NCI-H2107 treated with DMSO at 0.1 percent for 48 hours (cell line): Measurements from ENCODE around the gene BTBD6.
"Not testable (repeated sequence)": the region's sequence is repeated elsewhere in the genome, so short reads cannot be mapped to it uniquely, and the experiment has no call there.

Experiments
- DNase-seq: peaks from one replicate; lab custom pipeline; 2025; ENCODE audit not compliant: unreplicated experiment; lab: John Stamatoyannopoulos, UW

Gene BTBD6

DNA sequence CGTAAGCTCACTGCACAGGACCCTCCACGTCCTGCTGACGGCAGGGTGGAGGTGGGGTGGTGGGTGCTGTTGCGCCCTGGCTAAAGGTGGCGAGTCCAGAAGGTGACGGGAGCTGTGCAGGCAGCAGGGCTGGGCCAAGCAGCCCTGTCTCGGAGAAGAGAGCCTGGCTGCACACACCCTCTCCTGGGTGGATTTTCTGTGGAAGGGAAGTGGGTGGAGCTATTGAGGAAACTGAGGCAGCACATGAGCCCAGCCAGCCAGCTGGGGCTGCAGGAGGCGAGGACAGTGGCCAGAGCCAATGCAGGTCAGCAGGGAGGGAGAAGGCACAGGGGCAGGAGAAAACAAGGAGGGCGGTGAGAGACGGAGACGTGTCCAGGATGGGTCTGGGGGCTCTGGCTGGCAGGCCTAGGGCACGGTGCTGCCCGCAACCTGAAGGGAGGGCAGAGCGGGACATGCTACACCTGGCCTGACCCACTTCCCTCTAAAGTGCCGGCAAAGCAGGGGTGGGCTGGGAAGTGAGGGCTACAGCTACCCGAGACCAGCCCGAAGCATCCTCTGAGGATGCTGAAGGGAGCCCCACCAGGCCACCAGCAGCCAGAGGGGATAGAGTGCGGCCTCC, 20.5 kb downstream of the BTBD6 start:
- no peak for DNase-seq

DNA sequence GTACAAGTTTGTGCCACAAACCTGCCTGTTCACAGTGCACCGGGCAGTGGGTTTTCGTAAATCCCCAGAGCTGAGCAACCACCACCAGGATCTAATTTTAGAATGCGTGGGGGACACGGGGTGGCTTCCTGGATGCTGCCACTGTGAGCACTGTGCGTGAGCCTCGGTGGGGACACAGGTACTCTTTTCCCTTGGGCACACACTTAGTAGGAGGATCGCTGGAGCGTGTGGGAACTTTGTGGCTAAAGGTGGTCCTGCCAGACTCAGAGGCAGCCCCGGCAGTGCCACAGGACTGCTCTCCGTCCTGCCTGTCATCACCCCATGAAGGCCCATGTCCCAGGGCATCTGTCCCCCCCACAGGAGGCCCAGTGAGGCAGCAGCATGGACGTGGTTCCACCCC, 21.1 kb downstream of the BTBD6 start:
- no peak for DNase-seq

DNA sequence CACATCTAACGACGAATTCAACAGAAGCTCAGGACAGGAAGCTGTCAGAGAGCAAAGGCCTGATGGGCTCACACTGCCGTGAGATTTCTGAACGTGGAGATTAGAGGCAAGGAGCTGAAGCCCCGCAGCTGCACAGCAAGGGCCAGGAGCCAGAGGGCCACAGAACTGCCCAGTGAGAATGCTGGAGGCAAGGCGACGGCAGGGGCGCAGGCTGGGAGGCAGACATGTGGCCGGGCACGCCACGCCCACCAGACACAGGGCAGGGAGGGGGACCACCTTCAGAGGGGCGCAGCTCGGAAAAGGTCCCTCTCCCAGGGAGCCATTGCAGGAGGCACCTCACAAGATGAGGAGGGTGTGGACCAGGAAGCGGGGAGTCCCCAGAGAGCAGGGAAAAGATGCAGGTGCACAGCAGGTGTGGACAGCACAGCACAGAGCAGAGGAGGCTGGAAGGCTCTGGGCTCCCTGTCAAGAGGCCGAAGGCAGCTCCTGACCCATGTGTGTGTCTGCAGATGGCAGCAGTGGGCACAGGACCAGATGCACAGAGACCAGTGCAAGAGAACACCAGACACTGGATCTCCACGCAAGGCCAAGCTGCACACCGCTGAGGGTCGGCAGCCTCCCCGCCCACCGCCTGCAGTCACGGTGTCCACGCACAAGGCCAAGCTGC, 23.0 kb downstream of the BTBD6 start:
- no peak for DNase-seq

DNA sequence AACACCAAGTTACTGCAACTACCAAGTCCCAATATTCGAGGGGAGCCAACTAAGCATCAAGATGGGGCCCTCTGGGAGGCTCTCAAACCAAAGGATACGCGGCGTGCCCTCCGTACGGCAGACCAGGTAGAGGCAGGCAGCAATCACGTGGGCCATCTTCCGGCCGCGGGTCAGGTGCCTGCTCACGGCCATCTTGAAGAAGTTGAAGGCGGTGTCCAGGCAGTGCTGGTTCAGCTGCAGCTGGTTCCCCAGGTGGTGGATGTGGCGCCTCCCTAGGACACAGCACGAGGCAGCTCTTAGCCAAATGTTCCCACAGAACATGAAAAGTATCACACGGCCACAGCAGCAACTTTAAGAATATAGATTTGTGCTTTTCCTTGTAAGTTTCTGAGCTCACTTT, 24.3 kb downstream of the BTBD6 start:
- no peak for DNase-seq

DNA sequence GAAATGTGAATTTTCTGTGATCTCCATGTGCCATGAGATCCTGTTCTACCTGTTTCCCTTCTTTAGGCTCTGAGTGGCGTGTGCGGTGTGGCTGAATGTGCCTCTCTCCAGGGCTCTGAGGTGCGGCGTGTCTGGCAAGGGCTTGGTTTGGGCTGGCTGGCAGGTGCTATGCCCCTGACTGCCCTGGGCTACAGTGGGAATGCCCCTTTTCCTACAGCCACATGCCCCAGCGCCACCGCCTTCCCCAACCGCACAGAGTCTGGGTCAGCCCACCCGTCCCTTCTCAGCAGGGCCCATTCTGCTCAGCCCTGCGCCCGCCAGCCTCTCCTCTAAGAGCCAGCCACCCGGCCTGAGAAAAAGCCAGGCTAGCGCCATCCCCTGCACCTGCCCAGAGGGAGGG, 24.7 kb downstream of the BTBD6 start:
- DNase-seq = peak; percentile 63

DNA sequence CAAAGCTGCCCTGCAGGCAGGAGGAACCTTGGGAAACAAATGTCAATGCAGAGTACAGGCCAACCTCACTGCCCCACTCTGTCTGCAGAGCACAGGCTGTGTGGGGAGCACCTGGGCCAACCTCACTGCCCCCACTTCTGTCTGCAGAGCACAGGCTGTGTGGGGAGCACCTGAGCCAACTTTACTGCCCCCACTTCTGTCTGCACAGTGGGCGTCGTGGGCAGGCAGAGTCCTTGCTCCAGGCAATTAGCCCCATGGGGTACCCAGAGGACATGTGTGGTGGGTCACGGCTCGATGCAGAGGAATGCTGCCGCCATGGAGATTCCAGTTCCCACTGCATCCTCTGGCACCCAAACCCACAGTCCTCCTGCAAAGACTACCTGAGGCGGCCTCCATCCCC, 26.3 kb downstream of the BTBD6 start:
- no peak for DNase-seq

DNA sequence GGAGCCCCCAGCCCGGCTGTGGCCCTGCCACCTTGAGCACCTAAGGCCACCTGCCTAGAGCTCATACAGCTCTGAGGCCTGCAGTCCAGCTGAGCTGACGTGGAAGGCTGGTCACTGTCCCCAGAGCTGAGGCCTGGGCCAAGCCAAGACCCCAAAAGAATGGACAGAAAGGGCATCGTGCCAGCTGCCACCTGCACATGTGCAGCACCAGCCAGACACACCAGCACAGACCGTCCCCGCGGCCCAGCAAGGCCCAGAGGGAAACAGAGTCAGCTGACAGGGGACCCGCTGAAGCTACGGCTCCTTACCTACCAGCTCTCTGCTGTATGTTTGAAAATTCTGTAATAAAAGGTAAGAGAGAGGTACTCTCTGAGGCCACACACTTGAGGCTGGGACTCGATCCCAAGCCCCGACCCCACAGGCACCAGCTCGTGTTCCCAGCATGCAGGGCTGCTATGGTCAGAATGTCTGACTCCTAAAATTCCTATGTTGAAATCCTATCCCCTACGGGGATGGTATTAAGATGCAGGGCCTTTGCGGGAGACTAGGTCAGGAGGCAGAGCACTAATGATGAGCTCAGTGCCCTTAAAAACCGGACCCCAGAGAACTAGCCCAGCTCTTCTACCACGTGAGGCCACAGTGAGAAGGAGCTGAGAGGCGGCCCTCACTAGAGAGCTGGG, 27.1 kb downstream of the BTBD6 start:
- DNase-seq = no peak

DNA sequence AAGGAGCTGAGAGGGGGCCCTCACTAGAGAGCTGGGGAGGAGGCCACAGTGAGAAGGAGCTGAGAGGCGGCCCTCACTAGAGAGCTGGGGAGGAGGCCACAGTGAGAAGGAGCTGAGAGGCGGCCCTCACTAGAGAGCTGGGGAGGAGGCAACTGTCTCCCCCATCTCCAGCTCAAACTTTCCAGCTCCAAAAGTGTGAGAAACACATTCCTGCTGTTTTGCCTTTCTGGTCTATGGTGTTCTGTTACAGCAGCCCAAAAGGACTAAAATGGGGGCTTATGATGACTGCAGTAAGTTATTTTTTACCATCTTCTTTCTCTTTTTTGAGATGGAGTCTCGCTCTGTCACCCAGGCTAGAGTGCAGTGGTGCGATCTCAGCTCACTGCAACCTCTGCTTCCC, 29.1 kb downstream of the BTBD6 start:
- DNase-seq = not testable (repeated sequence)

DNA sequence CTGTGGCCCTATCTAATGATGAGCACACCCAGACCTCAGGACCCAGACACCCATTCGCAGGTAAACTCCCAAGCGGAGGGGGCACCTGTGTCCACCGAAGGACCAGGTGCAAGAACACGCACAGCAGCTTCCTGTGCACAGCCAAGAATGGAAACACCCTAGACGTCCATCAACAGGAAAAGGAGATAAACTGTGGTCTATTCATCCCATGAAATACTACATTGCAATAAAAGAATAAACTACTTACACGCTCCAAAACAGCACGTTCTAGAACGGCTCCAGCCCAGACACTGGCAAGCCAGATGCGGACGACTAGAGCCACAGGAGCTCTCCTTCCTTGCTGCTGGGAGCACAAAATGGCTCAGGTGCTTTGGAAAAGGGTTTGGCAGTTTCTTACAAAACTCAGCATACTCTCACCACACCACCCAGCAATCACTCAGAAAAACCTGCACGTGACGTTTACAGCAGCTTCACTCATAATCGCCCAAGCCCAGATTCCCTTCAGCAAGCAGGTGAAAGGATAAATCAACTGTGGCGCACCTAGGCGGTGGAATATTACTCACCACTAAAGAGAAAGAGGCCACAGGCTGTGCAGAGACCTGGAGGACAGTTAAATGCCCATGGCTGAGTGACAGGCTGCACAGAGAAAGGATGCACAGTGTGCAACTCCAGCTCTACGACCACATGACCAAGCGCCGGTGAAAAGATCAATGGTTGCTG, 31.5 kb downstream of the BTBD6 start:
- no peak for DNase-seq

DNA sequence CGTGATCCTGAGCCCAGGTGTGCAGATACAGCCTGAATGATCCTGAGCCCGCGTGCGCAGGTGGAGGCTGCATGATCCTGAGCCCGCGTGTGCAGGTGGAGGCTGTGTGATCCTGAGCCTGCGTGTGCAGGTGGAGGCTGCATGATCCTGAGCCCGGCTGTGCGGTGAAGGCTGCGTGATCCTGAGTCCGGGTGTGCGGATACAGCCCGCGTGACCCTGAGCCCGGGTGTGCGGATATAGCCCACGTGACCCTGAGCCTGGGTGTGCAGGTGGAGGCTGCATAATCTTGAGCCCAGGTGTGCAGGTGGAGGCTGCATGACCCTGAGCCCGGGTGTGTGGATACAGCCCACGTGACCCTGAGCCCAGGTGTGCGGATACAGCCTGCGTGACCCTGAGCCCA, 32.2 kb downstream of the BTBD6 start:
- DNase-seq = no peak

DNA sequence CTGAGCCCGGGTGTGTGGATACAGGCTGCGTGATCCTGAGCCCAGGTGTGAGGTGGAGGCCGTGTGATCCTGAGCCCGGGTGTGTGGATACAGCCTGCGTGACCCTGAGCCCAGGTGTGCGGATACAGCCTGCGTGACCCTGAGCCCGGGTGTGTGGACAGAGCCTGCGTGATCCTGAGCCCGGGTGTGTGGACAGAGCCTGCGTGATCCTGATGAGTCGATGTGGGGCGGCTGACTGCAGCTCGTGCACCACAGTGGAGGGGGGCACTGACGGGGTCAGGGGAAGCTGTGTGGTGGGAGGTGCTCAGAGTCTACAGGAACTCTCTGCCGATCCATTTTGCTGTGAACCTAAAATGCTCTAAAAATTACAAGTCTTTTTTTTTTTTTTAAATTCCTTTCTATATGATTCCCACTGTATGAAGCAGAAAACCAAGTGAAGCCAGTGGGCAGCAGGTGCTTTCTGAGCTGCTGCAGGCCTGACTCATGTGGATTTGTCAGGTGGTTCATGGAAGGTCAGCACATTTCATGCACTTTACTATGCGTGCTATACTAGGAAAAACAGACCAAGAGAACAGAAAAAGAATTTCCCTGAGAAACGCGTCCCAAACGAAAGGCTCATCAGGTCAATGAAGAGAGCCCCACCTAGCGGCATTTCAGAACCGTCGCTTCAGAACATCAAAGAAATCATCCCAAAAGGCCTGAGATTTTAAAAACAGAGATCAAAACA, 33.2 kb downstream of the BTBD6 start:
- no peak for DNase-seq

DNA sequence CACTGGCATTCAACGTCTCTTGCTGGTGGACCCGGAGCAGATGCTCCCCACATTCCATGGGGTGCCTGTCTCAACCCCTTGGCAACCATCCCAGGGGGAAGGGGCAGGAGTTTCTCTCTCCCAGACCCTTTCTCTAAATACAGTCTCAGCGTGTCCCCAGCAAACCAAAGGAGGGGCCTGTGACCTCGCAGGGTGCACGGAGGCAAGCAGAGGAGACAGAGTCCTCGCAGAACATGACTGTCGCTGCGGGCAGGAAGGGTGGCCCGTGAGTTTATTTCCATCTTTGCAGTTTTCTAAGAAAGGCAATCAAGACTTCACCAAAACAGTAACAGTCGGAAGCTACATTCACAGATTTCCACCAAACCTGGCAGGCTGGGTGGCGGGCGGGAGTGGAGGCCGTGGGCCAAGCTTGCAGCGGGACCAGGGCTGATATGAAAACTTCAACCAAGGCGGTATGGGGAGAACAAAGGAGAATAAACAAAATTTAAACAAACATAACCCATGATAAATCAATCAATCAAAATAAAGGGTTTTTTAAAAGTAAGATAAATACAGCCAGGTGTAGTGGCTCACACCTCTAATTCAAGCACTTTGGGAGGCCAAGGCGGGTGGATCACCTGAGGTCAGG, 33.9 kb downstream of the BTBD6 start:
- no peak for DNase-seq

DNA sequence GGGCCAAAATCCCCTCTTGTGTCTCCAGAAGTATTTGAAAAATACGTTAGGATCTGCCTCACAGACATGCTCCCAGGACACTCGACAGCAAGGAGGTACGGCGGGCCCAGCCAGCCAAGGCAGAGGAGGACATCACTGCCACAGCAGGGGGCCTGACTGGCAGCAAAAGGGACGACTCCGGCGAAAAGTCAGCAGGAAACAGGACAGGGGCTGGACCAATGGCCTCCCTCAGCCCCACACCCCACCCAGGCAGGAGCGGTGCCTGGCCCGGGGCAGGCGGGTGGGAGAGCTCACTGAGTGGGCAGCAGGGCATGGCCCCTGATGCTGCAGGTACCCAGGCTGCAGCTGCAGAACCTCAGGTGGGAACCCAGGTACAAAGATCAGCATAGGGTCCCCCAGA, 34.7 kb downstream of the BTBD6 start:
- no peak for DNase-seq

DNA sequence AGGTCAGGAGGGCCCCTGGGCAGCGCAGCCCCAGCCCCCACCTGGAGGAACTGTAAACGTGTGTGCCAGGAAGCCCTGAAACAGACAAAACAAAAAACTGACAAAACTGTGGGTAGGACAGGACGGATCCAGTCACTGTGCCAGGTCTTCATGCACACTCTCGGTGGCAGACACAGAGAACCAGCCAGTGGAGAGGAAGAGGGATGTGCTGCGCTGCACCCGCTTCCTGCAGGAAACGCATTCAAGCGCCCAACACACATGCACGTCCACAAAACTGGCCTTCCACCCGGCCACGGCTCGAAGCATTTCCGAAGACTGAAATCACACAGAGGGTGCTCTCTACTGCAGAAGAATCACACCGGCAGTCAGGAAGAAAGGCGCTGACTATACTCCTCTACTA, 35.6 kb downstream of the BTBD6 start:
- DNase-seq = no peak

DNA sequence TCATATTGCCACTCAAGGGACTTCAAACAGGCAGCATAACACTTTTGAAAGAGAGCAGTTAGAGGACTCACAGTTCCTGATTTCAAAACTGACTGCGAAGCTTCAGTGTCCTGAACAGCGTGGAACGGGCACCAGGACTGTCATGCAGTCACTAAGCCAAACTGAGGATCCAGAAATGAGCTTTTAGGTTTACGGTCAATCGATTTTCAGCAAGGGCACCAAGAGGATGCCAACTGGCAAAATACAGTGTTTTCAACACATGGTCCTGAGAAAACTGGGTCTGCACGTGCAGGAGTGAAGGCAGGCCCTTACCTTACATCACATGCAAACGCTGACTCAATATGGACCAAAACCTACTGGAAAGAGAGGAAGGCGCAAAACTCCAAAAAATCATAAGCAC, 36.8 kb downstream of the BTBD6 start:
- no peak for DNase-seq

DNA sequence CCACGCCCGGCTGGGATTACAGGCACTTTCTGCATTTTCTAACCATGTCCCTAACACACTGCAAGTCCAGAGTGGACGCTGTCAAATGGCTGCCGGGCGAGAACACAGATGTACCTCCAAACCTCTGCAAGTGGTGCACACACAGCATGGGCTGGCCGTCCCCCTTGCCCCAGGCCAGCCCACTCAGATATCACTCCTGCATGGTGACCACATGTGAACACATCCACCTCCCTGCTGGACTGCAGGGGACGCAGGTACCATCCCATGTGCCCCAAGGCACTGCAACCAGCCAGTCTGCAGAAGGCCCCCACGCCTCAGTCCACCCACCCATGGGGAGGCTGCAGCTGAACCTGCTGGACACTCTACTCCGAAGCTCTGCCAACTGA, 38.4 kb downstream of the BTBD6 start:
- no peak for DNase-seq

DNA sequence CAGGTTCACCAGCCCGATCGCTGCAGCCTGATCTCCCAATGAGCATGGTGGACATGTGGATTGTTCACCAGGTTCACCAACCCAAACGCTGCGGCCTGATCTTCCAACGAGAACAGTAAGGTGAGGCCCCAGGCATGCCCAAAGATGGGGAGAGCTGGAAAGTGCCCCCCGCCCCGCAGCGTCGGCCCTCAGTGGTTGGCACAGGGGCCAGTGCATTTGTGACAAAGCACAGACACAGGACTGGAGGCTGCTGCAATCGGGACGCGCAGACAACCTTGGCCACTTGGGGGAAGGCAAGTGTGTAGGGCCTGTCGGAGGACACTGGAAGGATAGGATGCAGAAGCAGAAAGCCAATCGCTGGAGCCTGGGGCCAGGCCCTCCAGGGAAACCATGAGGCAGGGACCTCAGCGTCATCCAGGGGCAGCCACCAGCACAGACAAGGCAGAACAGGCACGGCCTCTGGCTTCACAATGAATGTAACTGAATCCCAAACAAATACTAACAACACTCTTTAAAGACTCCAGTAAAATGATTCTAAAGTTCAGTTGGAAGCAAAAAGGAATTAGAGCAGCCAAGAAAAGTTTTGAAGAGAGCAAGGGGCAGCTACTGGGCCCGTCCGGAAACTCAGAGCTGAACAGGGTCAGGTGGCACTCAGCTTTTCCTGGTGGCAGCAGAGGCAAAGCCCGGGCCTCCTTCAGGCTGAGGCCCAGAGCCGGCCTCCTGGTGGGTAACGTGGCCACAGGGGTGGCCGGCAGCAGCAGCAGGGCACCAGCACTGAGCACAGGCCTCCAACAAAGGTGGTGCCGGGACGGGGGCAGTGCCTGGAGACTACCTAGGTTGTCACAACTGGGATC, 39.1 kb downstream of the BTBD6 start:
- DNase-seq = no peak

DNA sequence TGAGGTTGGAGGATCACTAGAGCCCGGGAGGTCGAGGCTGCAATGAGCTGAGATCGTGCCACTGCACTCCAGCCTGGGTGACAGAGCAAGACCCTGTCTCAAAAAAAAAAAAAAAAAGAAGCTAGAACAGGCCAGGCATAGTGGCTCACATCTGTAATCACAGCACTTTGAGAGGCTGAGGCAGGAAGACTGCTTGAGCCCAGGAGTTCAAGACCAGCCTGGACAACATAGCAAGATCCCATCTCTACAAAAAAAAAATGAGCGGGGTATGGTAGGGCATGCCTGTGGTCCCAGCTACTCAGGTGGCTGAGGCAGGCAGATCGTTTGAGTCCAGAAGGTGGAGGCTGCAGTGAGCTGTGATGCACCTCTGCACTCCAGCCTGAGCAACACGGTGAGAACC, 40.6 kb downstream of the BTBD6 start:
- DNase-seq = not testable (repeated sequence)

DNA sequence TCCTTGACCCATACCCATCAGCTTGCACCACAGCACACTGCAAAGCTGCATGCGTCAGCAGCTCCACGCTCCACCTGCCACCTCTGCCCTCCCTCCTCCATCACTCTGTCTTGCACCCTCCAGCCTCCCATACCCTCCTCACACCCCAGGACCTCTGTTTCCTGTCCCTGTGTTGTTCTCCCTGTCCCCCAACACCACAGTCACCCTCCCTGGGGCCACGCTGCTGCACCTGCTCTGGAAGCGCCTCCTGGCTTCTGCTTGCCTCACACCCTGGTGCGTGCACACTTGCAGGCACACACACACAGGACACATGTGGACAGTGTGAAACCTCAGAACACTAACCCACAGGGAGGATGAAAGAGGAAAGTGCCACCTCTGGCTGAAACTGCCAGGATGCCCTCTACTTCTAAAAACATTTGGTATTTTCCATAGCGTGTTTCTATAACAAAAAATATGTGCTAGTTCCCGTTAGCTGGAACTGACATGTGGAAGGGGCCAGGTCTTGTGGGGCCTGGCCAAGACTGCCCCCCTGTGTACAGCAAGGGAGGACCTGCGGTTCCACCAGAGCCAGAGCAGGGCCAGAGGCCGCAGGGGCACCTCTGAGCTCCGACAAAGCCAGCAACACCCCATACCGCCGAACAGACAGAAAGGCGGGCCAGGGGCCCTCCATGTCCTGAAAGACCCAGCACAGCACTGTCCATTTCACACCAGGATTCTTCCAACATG, 42.5 kb downstream of the BTBD6 start:
- no peak for DNase-seq
